Uterus (tissue), 2 donors: Measurements from ENCODE around the gene PSTK.

Experiments used
- POLR2A ChIP-seq, 2 donors: fragments of 450-650 bp; IDR thresholded peaks; one replicate each; pipeline ENCODE4 v1.6.1; 2016; ENCODE audit warnings: antibody characterized with exemption in 2 of 2, mild to moderate bottlenecking in 1 of 2, moderate library complexity in 1 of 2
- TF ChIP-seq, protein P1 (sequence below), 4 experiments: fragments of 200-600 bp in 2 of 4; fragments of 450-650 bp in 2 of 4; sonication (generic) in 2 of 4; IDR thresholded peaks; one replicate each; pipeline ENCODE4 v1.5.1; 2016 to 2019; ENCODE audit warnings: antibody characterized with exemption in 4 of 4, mild to moderate bottlenecking in 2 of 4, moderate library complexity in 1 of 4

DNA sequence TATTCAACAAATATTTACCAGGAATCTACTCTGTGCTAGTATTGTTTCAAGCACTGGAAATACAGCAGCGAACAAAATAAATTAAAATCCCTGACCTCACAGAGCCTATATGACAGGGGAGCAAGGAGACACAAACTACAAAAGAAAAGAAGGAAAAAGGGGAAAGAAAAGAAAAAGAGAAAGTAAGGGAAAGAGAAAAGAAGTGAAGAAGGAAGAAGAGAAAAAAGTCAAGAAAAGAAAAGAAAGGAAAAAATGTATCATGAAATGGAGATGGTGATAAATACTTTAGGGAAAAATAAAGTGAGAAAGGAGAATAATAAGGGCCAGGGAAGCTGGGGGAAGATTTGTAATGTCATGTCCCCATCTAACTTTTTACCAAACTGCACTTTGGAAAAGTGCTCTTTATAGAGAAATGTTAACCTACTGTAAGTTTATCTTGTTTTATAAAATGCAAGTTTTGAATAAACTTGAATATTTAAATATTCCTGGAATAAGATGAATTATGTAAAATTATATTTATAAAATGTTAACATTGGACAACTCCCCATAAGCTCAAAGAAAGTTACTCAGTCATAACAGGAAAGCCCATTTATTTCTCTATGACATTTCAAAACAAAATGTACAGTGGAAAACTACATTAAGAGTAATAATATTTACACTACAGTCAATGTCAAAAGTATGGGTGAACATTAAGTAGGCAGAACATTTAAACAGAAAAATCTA, 40.9 kb upstream of the PSTK start:
- TF ChIP-seq, protein P1, sequence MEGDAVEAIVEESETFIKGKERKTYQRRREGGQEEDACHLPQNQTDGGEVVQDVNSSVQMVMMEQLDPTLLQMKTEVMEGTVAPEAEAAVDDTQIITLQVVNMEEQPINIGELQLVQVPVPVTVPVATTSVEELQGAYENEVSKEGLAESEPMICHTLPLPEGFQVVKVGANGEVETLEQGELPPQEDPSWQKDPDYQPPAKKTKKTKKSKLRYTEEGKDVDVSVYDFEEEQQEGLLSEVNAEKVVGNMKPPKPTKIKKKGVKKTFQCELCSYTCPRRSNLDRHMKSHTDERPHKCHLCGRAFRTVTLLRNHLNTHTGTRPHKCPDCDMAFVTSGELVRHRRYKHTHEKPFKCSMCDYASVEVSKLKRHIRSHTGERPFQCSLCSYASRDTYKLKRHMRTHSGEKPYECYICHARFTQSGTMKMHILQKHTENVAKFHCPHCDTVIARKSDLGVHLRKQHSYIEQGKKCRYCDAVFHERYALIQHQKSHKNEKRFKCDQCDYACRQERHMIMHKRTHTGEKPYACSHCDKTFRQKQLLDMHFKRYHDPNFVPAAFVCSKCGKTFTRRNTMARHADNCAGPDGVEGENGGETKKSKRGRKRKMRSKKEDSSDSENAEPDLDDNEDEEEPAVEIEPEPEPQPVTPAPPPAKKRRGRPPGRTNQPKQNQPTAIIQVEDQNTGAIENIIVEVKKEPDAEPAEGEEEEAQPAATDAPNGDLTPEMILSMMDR (IDR thresholded peaks at IDR 0.05): no peak
- TF ChIP-seq POLR2A (IDR thresholded peaks at IDR 0.05): no peak
